HPDE6-E6E7 (cell line): ENCODE measurements around the gene TTC7B.

Experiments
- DNase-seq: peaks from one replicate; pipeline ENCODE4 v3.0.0; 2011; ENCODE audit warnings: missing footprints; ENCODE audit errors: extremely low spot score

Gene TTC7B

DNA sequence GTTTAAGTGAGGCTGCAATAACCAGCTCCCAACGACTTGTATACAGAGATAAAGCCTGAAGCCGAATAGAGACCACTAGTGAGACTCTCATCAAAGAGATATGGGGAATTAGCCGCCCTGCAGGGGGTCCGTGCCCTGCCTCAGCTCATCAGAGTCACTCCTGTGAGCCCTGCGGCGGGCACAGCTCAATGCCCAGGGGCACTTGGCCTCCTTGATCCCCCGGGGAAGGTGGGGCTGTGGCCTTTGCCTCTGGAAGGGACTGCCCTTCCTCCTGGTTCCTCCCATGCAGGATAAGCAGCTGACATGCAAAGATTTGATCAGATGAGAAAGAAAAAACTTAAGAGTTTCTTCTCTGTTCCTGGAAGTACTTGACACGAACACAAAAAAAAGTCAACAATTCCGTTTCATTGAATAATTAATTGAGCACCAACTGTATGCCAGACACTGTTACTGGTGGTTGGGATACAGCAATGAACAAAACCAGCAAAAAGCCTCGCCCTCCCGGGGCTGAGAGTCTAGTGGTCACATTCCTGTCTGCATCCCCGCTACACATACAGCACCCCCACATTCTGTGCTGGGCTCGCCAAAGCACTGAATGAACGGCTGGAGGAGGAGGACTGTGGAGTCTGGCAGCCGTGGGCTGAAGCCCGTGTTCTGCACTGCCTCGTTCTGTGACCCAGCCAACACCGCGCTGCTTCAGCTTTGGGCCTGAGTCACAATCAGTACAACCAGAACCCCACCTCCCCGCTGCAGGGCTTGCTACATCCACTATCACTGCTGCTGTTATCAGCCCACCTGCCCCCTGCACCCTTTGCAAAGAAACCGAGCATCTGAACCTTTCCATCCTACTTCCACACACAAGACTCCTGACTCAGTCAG, 10.3 kb downstream of the TTC7B start:
- no peak for DNase-seq

DNA sequence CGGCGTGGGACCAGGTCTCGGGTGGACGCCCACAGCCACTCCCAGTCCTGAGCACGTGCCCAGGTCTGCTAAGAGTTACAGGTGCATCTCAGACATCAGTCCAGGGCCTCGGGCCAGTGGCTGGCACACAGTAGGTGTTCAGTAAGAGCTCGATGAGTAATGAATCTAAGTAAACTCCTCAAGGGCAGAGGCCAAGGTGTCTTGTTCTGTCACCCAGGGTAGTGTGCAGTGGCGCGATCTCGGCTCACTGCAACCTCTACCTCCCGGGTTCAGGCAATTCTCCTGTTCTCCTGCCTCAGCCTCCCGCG, 11.2 kb downstream of the TTC7B start:
- DNase-seq, result no peak

DNA sequence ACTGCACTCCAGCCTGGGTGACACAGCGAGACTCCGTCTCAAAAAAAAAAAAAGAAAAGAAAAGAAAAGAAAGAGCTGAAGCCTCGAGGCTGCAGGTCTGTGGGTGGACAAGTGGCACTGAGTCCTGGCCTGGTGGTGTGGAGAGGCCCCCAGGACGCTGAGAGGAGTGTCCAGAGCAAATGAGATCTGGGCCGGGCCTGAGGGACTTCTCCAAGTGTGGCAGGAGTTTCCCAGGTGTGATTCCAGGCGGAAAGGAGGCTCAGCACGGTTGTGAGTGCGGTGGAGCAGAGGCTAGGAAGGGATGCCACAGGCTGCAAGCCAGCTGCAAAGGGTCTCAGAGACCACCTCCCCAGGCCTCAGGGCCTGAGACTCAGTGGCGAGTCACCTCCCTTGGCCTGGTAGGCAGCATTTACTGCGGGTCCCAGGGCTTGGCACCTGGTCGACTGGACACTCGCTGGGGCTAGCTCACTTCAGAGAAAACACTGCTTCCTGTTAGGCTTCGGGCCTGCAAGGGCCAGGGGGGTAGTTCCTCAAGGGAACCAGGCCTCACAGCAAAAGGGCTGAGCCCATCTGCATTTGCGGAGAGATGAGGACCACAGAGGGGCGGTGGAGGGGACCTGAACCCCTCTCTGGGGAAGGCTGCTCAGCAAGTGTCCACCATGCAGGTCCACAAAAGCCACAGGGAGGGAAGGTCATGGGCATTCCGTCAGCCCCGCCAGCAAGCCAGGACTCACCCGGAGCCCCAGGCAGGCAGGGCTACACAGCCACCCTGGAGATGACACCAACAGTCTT, 11.7 kb downstream of the TTC7B start:
- DNase-seq, result no peak

GRCh38 chr14:90803249-90803648, 13.0 kb downstream of the TTC7B start:
- DNase-seq, result no peak

- DNase-seq, result no peak
Measured at GRCh38 chr14:90799420-90799819, 16.8 kb downstream of the TTC7B start.

- peak; percentile 51 for DNase-seq
Measured at GRCh38 chr14:90797919-90798318, 18.3 kb downstream of the TTC7B start.

- DNase-seq, result no peak
Measured at GRCh38 chr14:90797451-90797850, 18.8 kb downstream of the TTC7B start.

GRCh38 chr14:90796329-90796728, 19.9 kb downstream of the TTC7B start:
- no peak for DNase-seq

DNA sequence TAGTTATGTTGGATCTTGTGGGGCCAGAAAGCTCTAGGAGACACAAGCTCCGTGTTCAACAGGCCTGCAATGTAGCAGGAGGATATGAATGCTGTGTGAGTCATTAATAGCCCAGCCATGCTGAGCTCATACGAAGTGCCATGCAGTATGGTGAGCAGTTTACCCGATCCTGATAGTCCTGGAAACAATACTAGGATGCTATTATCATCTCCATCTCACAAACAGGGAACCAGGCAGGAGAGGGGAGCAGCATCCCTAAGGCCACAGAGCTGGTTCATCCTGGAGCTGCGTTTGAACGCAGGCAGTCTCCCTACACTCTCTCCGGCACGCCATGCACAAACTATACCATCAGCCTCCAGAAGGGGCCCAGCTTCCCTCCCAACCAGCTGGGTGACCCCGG, 20.5 kb downstream of the TTC7B start:
- peak; percentile 79 for DNase-seq

GRCh38 chr14:90791486-90791885, 24.7 kb downstream of the TTC7B start:
- DNase-seq, result no peak

DNA sequence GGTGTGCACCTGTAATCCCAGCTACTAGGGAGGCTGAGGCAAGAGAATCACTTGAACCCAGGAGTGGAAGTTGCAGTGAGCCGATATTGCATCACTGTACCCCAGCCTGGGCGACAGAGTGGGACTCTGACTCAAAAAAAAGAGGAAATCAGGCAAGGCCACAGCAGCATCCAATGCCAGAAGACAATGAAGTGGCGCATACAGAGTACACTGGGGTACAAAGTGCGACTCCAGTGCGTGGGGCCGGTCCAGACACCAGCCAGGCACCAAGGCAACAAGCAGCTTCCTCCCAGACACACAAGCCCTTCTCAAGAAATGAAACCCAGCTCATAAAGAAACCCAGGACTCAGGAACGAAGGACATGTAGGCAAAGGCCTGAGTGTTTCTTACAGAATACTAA, 28.2 kb downstream of the TTC7B start:
- DNase-seq, result no peak

GRCh38 chr14:90785876-90786450, 30.3 kb downstream of the TTC7B start:
- DNase-seq, result no peak

- DNase-seq, result no peak
Measured at GRCh38 chr14:90785471-90785870, 30.8 kb downstream of the TTC7B start.

DNA sequence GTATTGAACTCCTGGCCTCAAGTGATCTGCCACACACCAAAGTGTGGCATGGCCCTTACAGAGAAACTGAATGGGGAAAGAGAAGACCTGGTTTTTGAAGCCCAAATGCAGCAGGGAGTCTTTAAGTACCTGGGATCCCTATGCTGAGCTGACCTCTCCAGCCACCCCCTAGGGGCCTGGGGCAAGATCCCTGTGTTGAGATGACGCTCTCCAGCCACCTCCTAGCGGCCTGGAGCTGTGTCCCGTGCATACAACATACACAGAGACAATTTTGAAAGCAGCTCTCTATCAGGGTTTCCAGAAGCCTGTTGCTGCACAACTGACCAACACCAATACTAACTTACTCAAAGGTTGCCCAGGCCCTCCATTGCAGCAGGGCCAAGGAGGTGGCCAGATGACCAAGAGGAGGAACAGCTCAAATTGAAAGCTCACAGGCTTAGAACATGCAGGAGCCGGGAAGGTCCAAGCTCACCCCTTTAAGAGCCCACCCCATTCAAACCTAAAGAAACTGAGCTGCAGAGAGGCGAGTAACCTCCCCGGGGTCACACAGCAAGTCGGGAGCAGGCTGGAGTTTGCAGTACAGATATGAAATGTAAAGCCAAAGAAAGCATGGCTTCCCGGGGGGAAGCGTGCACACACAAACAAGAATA, 31.5 kb downstream of the TTC7B start:
- DNase-seq, result no peak

DNA sequence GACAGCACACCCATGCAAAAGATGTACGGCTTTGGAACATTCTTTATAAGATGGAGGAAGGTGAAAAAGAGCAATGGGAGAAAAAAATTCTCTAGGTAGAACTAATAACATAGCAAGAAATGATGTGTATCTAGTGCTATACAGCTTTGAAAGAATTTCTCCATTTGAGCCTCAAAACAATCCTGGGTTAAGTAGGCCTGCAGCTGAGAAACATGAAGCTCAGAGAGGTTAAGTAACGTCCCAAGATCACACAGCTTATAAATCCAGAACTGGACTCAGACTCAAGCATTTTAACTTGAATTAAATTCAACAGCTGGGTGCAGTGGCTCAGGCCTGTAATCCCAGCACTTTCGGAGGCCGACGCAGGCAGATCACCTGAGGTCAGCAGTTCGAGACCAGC, 32.9 kb downstream of the TTC7B start:
- DNase-seq, result no peak

DNA sequence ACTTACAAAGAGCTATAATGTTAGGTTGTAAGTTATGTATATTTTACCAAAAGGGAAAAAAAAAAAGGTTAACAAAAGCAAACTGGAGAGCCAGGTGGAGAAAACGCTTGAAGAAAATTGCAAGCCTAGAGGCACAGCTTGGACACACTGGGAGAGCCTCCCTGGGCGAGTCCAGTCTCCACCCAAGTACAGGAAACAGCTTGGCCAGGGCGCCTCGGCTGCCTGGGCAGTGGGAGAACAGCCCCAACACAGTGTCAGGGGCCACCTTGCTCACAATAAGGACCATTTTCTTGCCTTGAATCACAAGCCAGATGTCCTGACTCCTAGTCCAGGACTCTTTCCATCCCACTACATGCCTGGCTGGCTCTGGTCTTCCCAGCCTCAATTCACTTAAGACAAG, 33.3 kb downstream of the TTC7B start:
- no peak for DNase-seq

DNA sequence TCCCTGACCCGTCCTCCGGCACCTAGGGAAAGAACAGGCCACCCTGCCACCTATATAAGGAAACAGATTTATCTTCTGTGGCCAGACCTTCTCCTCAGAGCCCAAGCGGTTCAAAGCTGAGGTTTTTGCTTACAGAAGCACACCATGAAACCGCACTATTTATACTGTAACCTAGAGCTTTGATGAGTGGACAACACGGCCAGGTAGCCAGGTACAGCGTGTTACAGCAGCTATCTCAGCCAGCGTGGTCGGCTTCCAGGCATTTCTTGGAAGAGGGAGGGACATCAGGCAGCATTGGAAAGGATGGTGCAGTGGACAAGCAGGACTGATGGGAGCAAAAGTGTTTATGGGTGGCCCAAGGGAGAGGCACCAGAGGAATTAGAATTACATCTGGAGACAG, 34.4 kb downstream of the TTC7B start:
- no peak for DNase-seq

DNA sequence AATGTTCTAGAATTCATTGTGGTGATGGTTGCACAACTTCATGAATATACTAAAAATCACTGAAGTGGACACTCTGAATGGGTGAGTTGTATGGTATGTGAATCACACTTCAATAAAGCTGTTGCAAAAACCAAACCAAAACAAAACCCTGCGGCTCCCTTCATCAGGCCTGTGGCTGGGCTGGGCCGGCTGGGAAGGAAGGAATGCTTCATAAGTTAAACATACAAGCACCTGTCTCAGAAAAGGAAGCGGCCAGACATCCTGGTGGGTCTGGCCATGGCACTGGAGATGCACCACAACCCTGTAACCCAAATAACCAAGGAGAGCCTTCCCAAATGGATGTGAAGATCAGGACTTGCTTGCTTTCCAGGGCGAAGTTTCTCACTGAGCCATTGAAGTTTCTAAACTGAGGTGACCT, 34.9 kb downstream of the TTC7B start:
- no peak for DNase-seq

GRCh38 chr14:90780519-90780918, 35.7 kb downstream of the TTC7B start:
- DNase-seq, result no peak

GRCh38 chr14:90778571-90779255, 37.5 kb downstream of the TTC7B start:
- no peak for DNase-seq

DNA sequence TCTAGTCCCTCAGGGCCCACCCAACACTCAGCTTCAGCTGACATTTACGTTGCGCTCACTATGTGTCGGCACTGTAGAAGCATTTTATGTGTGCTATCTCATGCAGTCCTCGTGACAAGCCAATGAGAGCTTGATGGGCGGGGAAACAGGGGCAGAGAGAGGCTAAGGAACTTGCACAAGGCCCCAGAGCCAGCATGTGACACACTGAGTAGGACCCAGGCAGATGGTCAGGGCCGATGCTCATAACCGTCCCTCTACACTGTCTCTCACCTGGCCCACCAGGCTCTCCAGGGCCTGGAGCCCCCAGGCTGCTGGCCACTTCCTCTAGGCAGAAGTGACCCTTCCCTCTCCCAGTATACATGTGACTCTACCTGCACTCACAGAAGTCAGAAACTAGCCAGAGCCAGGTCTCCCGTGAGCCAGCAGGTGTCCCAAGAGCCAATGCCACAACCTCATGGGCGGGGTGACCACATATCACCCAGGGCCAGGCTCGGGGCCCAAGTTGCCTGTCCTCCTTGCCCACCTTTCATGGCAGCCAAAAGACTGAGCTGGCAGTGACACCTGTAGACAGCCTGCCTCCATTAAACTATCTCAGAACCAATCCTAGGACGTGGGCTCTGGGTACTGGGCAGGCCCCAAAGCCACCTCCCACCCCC, 38.3 kb downstream of the TTC7B start:
- DNase-seq, result no peak
